Neural progenitor cell (in vitro differentiated cells): ENCODE data around the gene TNFRSF1B. TPM values are rescaled to one million over a fixed set of nuclear protein-coding genes. Genes with fewer than 3 reads are reported as not detected.

Source experiments
- DNase-seq: peaks from one replicate; pipeline ENCODE4 v3.0.0-alpha.2; 2016; ENCODE audit warnings: low spot score
- H2AFZ ChIP-seq: fragments of 200-600 bp; sonication (generic); replicated peaks from 2 replicates; pipeline ENCODE4 v1.6.1; 2016; ENCODE audit warnings: antibody characterized with exemption
- H3F3A ChIP-seq: fragments of 200-600 bp; sonication (generic); 2 replicates; pipeline ENCODE4 v1.6.1; 2016; ENCODE audit warnings: antibody characterized with exemption, low read depth
- H3K27ac ChIP-seq: fragments of 200-600 bp; sonication (generic); 2 replicates; pipeline ENCODE4 v1.5.1; 2016; ENCODE audit warnings: mild to moderate bottlenecking
- H3K27me3 ChIP-seq: fragments of 200-600 bp; sonication (generic); 2 replicates; pipeline ENCODE4 v1.6.1; 2016; ENCODE audit warnings: mild to moderate bottlenecking, moderate library complexity
- H3K36me3 ChIP-seq: fragments of 200-600 bp; sonication (generic); 2 replicates; pipeline ENCODE4 v1.5.1; 2016
- H3K4me1 ChIP-seq: fragments of 200-600 bp; sonication (generic); 2 replicates; pipeline ENCODE4 v1.6.1; 2016; ENCODE audit warnings: mixed run types
- H3K4me2 ChIP-seq: fragments of 200-600 bp; sonication (generic); 2 replicates; pipeline ENCODE4 v1.6.1; 2016
- H3K4me3 ChIP-seq: fragments of 200-600 bp; sonication (generic); 2 replicates; pipeline ENCODE4 v1.5.1; 2016
- H3K79me2 ChIP-seq: fragments of 200-600 bp; sonication (generic); 2 replicates; pipeline ENCODE4 v1.6.1; 2016; ENCODE audit warnings: low read depth
- H3K9ac ChIP-seq: fragments of 200-600 bp; sonication (generic); 2 replicates; pipeline ENCODE4 v1.6.1; 2016
- H3K9me3 ChIP-seq: fragments of 200-600 bp; sonication (generic); 2 replicates; pipeline ENCODE4 v1.5.1; 2016; ENCODE audit warnings: low read depth
- H4K20me1 ChIP-seq: fragments of 200-600 bp; sonication (generic); 2 replicates; pipeline ENCODE4 v1.6.1; 2016; ENCODE audit warnings: low read depth
- H3K27ac Mint-ChIP-seq: 3 replicates; pipeline ENCODE4 v1.8.0; 2021; ENCODE audit warnings: mixed read lengths
- H3K27me3 Mint-ChIP-seq: 2 replicates; pipeline ENCODE4 v1.8.0; 2022; ENCODE audit warnings: low read depth, mild to moderate bottlenecking, inconsistent platforms, moderate library complexity, mixed read lengths; ENCODE audit not compliant: insufficient read depth
- H3K36me3 Mint-ChIP-seq: 3 replicates; pipeline ENCODE4 v1.8.0; 2021; ENCODE audit warnings: mixed read lengths
- H3K4me1 Mint-ChIP-seq: 3 replicates; pipeline ENCODE4 v1.8.0; 2021; ENCODE audit warnings: mixed read lengths
- H3K4me3 Mint-ChIP-seq: 3 replicates; pipeline ENCODE4 v1.8.0; 2021; ENCODE audit warnings: mild to moderate bottlenecking, moderate library complexity, mixed read lengths
- H3K9me3 Mint-ChIP-seq: 3 replicates; pipeline ENCODE4 v1.8.0; 2020; ENCODE audit warnings: mixed read lengths
- CTCF ChIP-seq: fragments of 200-600 bp; sonication (generic); IDR thresholded peaks from 2 replicates; pipeline ENCODE4 v1.5.1; 2017; ENCODE audit warnings: antibody characterized with exemption, mild to moderate bottlenecking
- EZH2 ChIP-seq: fragments of 200-600 bp; sonication (generic); IDR thresholded peaks from 2 replicates; pipeline ENCODE4 v1.6.1; 2017; ENCODE audit warnings: antibody characterized with exemption, mild to moderate bottlenecking, moderate library complexity
- EZH2phosphoT487 ChIP-seq: fragments of 200-600 bp; sonication (generic); IDR thresholded peaks from 2 replicates; pipeline ENCODE4 v1.6.1; 2017; ENCODE audit warnings: antibody characterized with exemption
- total RNA-seq: library from RNA; depleted of rRNA; stranded (reverse); fragments of >200 nt; gene quantifications from 2 replicates; pipeline ENCODE4 v1.2.3, GENCODE V29; 2015; ENCODE audit warnings: low replicate concordance

The TNFRSF1B gene
- total RNA-seq, 1 donor from 2014 or later: 0.04 TPM

- Mint-ChIP-seq H3K36me3 (no peaks in the 10 kb centered on the region), H3K4me3 (no peak overlapping the region), H3K4me1 (peaks cover 26% of the 10 kb centered on the region), H3K27ac (peak overlapping the region; percentile 87), H3K27me3 (peaks cover 10% of the 10 kb centered on the region), H3K9me3 (no peaks in the 10 kb centered on the region)
- Histone ChIP-seq H3K9ac (no peak overlapping the region), H2AFZ (no peak overlapping the region), H3K27ac (no peak overlapping the region), H4K20me1 (no peaks in the 10 kb centered on the region), H3K9me3 (no peaks in the 10 kb centered on the region), H3K4me3 (no peak overlapping the region), H3K36me3 (no peaks in the 10 kb centered on the region), H3K4me1 (peaks cover 2% of the 10 kb centered on the region), H3K4me2 (no peak overlapping the region), H3K79me2 (no peaks in the 10 kb centered on the region), H3F3A (no peaks in the 10 kb centered on the region), H3K27me3 (no peaks in the 10 kb centered on the region)
- no peak for TF ChIP-seq CTCF
- TF ChIP-seq EZH2phosphoT487: no peak
- TF ChIP-seq EZH2: no peak
- no peak for DNase-seq
These were observed 24.6 kb downstream of the TNFRSF1B start for GRCh38 chr1:12191242-12192032.

GRCh38 chr1:12194666-12195216 is 27.9 kb downstream of the TNFRSF1B start:
- no peak overlapping the region for H3K4me2 ChIP-seq
- Mint-ChIP-seq H3K4me3 (no peak overlapping the region), H3K27ac (peak overlapping the region; percentile 69), H3K27me3 (peaks cover 11% of the 10 kb centered on the region), H3K9me3 (no peaks in the 10 kb centered on the region), H3K36me3 (no peaks in the 10 kb centered on the region), H3K4me1 (peaks cover 29% of the 10 kb centered on the region)
- TF ChIP-seq EZH2phosphoT487 (no peak), EZH2 (no peak), CTCF (no peak)
- no peak overlapping the region for H3K9ac ChIP-seq
- H3K36me3 ChIP-seq: no peaks in the 10 kb centered on the region
- no peak overlapping the region for H2AFZ ChIP-seq
- peaks cover 4% of the 10 kb centered on the region for H3K4me1 ChIP-seq
- no peak overlapping the region for H3K27ac ChIP-seq
- no peaks in the 10 kb centered on the region for H3K79me2 ChIP-seq
- H3F3A ChIP-seq: no peaks in the 10 kb centered on the region
- DNase-seq: no peak
- H3K27me3 ChIP-seq: no peaks in the 10 kb centered on the region
- H3K4me3 ChIP-seq: no peak overlapping the region
- H3K9me3 ChIP-seq: no peaks in the 10 kb centered on the region
- H4K20me1 ChIP-seq: no peaks in the 10 kb centered on the region

GRCh38 chr1:12195416-12195815 is 28.6 kb downstream of the TNFRSF1B start:
- Histone ChIP-seq H3K4me3 (no peak overlapping the region), H3K9ac (no peak overlapping the region), H3K36me3 (no peaks in the 10 kb centered on the region), H3K4me2 (no peak overlapping the region), H3K27ac (no peak overlapping the region), H2AFZ (no peak overlapping the region), H3K4me1 (peaks cover 4% of the 10 kb centered on the region), H3K9me3 (no peaks in the 10 kb centered on the region), H3K27me3 (no peaks in the 10 kb centered on the region), H4K20me1 (no peaks in the 10 kb centered on the region), H3K79me2 (no peaks in the 10 kb centered on the region), H3F3A (no peaks in the 10 kb centered on the region)
- Mint-ChIP-seq H3K4me3 (no peak overlapping the region), H3K27me3 (peaks cover 11% of the 10 kb centered on the region), H3K4me1 (peaks cover 35% of the 10 kb centered on the region), H3K9me3 (no peaks in the 10 kb centered on the region), H3K27ac (no peak overlapping the region), H3K36me3 (no peaks in the 10 kb centered on the region)
- TF ChIP-seq EZH2phosphoT487: no peak
- TF ChIP-seq CTCF: no peak
- no peak for TF ChIP-seq EZH2
- DNase-seq: no peak
